Measurements from ENCODE around the gene BCR.

Gene BCR

DNA sequence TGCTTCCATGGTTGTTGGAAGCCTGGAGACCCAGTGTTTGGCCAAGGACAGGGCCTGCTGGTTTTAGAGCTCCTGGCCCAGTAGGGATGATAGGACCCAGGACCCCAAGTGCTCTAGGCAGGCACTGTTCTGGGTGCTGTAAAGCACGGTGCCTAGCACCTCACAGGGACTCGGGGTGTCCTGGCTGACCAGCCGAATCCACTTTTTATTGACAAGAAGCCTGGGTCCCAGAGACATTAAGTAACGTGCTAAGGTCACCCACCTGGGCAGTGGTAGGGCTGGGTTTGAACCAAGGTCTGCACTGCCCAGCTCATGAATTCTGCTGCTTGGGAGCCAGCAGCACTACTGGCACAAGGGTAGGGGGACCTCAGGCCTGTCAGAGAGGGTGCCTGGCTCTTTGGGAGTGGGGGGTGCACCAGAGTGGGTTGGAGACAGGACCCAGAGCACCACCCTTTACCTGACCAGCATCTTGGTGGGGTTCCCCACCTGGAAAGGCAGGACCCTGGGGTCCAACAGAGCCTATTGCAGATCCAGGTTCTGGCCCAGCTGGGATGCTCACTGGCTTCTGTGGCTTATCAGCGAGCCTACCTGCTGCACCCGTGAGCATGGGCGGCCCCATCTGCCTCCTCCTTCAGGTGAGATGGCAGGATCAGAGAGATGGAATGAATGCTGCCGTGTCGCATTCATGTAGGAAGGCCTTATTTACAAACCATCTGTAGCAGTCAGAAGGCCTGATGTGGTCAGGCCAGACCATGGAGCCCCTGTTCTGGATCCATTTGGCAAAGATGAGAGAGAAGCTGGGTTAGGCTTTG is 52.0 kb downstream of the BCR start:
- no peak for DNase-seq

DNA sequence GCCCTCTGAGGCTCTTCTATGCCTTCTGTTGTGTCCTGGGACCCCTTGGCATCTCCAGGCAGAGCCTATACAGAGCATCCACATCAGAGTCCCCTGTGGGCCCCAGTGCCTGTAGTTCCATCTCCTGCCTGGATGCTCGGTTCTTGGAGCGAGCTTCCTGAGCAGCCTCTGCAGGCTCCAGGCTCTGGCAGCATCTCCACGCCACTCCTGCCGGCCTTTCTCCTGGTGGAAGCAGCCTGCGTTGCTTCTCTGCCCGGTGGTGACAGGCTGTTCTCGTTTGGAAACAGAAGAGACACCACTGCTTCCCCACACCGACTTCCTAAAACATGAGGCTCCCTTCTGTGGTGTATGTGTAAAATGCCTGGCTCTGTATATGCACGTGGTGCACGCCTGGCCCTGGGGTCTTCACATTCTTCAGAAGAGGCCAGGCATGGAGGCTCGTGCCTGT is 52.8 kb downstream of the BCR start:
- DNase-seq, result no peak

DNA sequence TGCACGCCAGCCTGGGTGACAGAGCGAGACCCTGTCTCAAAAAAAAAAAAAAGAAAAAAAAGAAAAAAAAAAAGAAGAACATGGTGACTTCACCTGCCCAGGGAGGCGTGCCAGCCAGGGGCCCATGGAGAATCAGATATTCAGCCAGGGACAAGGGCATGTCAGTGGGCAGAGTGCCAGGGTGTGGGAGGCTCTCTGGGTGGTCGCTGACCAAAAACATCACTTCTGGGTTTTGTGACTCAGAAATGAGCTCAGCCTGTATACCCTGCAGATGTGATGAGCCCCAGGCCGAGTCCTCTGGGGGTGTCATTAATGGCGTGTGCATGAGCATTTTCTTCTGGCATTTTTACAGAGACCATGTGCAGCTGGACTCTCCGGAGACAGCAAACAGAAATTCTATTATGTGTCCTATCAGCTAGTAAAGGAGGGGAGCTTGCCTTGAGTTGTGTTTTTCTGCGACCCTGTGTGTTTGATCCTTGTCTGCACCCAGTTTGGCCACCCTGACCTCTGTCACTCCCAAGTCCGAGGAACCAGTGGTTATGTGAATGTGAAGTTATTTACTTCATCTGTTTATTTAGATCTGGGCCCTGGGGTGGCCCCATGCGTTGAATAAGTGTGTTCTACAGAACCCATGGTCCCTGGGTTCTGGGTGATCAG is 53.6 kb downstream of the BCR start:
- DNase-seq, result no peak

DNA sequence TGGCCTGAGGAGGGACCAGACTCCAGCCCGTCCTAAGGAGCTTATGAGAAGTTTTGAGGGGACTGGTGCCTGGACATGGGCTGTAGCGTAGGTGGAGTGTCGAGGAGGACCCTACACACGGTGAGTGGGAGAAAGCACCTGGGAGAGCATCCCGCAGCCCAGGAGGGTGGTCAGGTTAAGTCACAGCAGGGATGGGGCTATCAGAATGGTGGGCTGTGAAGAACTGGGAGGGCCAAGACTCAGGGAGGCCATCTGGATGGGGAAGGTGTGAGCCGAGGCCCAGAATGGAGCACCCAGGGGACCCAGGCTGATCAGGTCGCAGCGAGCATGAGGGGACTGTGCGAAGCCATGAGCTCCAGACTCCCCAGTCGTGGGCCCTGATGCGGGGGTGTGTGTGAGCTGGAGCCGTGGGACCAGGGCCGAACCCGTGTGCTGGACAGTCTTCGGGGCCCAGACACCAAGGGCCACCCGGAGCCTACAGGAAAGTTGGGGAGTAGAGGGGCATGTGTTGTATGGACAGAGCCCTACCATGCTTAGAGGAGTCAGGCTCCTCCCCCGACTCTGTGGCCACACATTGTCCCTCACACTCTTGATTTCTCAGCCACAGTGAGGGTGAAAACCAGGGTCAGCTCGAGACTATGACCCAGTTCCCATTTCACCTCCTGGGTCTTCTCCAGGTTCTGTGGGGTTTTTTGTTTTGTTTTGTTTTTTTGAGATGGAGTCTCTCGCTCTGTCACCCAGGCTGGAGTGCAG is 54.3 kb downstream of the BCR start:
- no peak for DNase-seq

DNA sequence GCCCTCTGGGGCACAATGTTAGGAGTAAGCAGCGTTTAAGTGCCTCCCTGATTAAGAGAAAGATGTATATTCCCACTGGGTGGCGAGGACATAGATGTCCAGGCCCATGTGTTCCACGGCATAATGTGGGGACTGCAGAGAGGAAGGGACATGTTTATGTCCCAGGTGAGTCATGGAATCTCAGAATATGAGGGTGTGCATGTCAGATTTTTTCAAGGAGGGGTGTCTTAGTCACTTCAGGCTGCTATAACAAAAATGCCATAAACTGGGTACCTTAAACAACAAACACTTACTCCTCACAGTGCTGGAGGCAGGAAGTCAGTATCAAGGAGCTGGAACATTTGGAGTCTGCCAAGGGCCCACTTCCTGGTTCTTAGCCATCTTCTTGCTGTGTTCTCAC is 55.1 kb downstream of the BCR start:
- DNase-seq, result no peak

DNA sequence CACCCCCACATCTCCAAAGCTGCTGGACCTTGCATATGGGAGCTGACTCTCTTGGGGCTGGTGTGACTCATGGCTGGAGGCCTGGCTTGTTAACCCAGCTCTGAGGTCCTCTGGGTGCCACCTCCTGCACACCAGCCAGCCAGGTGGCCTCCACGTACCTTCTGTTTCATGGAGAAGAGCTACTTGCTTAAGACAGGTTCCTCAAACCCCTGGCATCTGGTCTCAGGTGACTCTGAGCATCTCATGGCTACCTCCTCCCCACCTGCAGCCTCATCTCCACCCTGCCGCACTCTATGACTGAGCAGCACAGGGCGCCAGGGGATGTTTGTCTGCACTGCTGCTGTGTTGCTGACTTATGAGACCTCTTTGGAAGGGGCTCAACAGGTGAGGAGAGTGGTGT is 55.7 kb downstream of the BCR start:
- no peak for DNase-seq

DNA sequence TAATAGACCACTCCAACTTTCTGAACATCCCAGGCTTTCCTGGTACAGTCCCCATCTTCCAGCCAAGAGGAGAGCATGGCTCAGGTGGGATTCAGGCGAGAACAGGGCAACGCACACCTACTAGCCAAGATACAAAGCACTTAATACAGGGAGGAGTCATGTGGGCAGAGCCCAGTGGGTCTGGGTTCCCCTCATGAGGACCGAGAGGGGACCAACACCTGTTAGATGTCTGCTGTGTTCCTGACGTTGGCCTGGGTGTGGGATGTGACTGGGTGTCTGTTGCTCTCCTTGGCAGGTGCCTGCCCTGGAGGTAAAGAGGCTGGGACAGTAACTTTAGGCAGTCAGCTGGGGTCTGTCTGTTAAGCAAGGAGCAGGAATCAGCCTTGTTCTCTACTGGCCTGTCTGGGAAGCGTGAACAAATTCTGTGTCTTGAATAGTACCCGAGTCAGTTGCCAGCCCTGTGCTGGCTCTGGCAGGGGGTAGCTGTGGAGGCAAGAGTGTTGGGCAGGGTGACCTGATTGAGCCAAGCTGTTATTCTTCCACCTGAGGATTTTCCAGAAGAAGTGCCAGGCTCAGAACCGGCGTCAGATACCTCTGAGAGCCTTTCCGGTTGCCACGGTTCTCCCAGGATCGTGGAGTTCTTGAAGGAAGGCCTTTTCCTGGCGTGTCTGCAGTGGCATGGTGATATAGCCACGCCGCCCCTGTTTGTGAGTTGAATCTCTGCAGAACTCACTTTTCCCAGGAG is 56.3 kb downstream of the BCR start:
- no peak for DNase-seq

DNA sequence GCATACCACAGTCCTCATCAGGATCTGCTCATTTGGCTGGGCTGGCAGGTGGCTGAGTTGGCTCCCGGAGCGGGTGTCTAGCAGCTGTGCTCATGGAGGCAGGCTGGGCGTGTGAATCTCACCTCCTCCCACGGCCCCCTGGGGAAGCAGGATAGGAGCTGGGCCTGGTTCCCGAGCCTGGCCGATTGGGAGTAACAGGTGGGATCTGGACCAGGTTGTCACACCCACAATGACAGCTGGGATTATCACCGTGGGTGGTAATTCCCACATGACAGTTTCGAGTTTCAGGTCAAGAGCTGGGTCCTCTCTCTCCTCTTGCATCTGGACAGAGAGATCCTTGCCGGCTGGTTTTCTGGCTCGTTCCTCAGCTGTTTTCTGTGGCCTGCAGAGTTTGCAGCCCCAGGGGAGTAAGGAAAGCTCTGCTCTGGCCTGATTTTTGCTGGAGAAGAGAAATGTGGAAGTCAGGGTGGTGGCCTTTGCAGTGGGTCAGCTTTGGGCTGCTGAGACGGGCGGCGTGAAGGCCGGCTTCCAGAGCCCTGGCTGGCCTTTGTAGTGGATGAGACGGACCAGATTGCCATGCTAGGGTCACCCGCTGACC is 57.0 kb downstream of the BCR start:
- no peak for DNase-seq

DNA sequence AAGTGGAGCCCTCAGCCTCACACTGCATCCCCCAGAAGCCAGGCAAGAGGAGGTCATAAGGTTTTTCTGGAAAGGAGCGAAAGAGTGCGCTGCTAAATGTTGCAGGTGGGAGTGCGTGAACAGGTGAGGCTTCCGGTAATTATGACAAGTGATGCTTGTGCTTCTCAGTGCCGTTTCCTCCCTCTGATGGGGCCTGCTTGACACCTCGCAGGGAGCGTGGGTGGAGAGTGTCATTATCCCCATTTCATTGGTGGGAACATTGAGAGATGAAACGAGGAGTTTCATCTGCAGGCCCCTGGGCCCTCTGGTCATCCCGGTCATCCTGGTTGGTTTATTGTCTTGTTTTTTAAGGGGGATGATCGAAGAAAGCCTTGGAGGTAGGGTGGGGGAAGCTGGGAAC is 57.5 kb downstream of the BCR start:
- DNase-seq, result no peak

DNA sequence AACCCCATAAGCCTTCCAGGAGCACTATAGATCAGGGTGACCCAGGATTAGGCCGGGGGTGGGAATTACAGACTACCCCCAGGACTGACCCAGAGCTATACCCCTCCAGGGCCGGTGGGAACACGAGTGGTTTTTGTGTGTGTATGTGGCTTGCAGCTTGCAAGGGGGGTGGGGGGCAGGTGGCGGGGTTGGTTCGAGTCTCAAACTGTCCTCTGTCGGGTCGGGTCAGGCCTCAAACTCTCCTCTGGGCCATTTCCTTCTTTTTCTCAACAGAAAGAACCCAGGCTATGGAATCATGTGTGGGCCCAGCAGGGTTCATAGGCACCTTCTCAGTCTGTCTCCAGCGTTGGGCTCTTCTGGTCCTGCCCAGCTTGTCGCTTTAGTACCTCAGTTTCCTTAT is 58.4 kb downstream of the BCR start:
- no peak for DNase-seq

DNA sequence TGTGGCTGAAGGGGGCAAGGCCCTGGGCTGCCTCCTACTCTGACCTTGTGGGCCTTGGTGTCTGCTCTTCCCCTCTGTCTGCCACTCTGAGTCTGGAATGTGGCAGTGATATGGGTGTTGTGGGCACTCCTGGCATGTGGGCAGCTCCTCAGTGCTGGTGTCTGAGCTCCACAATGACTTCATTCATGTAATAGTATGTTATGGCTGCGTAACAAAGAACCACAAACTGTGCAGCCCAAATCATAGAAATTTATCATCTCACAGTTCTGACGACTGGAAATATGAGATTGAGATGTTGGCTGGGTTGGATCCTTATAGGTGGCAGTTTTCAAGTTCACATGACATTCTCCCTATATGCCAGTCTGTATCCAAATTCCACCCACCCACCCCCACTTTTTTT is 59.1 kb downstream of the BCR start:
- DNase-seq, result no peak

DNA sequence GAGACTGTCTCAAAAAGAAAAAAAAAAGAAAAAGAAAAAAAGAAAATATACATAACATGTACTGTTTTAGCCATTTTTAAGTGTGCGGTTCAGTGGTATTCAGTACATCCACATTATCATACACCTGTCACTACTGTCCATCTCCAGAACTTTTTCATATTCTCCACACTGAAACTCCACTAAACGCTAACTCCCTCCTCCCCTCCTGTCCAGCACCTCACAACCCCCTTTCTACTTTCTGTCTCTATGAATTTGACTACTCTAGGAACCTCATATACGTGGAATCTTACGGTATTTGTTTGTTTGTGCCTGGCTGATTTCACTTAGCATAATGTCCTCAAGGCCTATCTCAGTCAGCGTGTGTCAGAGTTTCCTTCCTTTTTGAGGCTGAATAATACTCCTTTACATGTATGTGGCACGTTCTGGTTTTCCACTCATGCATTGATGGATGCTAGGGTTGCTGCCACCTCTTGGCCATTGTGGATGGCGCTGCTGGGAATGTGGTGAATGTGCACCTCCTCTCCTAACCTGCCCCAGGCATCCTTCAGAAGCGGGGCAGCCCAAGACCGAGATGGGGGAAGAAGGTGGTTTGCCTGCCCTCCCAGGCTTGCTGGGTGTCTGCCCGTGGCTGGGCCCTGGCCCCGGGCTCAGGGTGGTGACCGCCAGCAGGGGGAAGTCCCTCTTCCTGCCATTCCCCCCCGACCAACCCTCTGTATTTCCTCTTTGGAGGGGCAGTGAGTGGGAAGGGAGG is 60.5 kb downstream of the BCR start:
- DNase-seq, result no peak

DNA sequence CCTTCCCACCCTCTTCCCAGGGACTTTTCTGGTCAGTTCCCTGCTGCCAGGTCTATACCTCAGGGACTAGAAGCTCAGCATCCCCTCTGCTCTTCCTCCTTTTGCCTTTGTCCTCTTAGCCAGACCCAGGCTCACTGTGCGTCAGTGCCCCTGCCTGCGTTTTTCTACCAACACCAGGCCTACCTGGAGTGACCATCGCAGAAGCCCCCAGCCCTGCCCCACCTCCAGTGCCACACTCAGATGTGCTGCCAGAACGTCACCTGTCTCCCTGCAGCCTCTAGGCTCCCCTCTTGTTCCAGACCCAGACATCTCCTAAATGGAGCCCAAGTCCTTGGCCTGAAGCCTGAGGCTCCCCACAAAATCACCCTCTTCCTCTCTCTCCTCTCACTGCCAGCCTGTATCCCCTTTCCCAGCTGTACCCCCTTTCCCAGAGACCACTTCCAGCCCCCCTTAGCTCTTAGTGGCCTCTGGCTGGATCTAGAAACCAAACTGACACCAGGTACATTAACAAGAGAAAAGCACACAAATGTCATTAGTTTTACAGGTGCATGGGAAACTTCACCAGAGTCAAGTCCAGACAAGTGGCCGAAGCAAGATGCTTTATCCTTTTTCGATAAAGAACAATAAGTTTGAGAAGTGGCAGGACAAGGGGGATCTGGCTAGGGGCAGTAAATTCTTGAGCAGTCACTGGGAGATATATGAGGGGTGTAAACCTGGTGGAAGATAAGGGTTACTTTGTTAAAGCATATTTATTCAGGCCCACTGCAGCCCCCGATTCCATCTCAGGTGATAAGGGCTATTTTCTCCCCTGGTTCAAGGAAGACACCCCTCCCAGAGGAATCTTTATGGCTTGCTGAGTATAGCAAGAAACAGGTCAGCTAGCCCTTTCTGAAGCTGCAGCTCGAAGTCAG is 61.5 kb downstream of the BCR start:
- DNase-seq, result no peak

DNA sequence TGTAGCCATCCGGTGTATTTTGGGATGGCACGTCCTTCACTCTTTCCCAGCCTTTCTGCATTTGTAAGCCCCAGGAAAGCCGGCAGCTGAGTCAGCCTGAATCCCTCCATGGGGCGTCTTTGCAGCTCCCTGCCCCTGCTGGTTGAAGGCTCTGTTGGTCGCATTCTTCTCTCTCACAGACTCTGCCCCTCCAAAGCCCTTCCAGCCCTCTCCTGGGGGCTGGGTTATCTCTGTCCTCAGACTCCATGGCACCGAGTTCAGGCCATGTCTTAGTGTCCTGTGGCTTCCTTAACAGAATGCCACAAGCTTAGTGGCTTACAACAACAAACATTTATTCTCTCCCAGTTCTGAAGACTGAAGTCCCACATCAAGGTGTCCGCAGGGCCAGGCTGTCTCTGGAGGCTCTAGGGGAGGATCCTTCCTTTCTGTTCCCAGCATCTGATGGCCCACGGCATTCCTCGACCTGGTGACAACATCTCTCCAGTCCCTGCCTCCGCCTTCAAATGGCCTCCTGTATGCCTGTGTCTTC is 62.2 kb downstream of the BCR start:
- DNase-seq, result no peak

DNA sequence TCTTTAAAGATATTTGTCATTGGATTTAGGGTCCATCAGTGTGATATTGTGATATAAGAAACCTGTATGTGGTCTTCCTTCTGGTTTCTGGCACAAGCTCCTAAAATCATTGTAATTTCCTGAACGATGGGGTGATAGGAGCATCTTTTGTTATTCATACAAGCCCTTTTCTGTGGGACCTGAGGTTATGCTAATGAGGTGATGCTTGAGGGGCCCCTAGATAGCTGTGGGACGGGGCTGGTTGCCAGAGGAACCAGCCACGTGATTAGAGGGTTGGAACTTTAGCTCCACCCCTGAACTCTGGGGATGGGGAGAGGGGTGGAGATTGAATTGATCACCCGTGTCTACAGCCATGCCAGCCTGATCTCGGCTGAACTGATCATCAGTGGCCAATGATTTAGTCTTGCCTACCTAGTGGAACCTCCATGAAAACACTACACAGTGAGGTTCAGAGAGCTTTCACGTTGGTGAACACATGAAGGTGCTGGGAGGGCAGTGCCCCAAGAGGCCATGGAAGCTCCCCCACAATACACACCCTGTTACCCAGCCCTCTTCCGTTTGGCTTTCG is 62.8 kb downstream of the BCR start:
- no peak for DNase-seq

DNA sequence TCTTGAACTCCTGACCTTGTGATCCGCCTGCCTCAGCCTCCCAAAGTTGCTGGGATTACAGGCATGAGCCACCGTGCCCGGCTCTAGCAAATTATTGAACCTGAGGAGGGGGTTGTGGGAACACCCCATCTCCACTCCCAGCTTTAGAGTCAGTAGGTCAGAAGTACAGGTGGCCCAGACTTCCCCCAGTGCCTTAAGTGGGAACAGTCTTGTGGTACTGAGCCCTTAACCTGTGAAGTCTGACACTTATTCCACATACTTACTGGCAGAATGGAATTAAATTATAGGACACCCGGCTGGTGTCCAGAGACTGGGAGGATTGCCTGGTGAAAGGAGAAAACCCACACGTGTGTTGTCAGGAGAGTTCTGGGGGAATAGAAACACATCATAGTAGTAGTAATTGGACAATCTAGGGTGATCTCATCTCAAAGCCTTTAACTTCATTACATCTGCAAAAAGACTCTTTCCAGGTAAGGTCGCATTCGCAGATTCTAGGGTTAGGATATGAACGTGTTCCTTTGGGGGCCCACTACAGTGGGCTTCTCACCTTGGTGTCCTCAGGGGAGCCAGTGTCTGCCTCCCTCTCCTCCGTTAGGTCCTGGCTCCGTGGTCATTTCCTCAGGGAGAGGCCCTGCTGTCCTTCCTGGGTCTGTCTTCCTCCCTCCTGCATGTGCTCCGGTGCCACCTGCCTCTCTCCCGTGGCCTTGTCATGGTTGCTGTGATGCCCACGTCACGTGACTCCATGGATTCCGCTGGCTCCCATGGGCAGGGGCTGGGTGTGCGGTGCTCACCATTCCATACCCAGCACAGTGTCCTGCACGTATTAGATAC is 63.8 kb downstream of the BCR start:
- no peak for DNase-seq

DNA sequence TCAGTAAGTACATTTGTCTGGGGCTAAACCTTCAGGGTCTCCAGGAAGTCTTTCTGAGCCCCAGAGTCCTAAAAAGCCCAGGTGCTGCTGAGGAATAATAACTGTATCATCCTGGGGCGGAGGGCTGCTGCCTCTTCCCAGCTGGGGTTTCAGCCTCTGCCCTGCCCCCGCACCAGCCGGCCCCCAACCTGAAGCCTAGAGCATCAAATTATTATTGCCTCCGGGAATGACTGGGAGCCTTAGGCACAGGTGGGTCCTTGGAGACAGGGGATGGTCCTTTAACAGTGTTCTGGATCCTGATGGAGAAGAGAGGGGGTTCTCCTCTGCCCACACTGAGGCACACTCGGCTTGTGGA is 64.4 kb downstream of the BCR start:
- no peak for DNase-seq

DNA sequence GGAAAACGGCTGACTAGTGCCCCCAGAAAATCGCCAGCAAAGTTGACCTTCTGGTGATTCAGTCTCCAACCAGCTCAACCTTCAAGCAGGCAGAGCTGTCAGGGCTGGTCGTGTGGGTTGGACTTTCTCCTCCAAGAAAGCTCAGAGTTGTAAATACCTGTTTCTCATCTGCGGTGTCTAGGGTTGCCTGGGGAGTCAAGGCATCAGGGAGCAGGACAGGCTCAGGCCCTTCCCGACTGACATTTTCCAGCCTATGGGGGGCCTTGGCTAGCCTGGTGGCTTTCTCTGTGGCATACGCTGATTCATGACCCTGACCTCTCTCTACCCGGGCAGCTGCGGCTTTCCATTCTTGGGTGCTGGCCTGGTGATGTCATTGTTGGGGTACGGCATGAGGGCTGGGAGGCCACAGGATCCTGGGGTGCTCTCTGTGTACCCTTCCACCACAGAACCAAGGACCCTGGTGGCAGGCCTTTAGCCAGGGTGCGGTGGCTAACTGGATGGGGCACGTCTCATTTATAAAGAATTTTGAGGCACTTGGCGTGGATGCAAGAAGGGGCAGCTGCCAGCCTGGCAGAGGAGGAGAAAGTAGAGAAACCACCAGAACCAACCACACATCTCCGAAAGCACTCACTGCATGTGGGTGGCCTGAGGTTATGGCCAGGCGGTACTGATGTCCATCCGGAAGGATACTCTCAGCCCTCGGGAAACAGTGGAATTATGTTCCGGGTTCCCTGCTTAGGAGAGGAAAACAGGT is 64.9 kb downstream of the BCR start:
- no peak for DNase-seq

DNA sequence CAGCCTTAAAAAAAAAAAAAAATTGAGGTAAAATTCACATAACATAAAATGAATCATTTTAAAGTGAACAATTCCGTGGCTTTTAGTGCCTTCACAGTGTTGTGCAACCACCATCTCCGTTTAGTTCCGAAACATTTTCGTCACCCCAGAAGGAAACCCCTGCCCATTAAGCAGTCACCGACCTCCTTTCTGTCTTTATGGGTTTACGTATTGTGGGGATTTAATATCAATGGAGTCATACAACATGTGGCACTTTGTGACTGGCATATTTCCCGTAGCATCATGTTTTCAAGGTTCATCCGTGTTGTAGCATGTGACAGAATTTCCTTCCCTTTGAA is 65.5 kb downstream of the BCR start:
- no peak for DNase-seq

All from cortex of kidney (tissue), 1 donor.